HepG2 (cell line): ENCODE data around the gene PCED1B. TPM values are rescaled to one million over a fixed set of nuclear protein-coding genes. Genes with fewer than 3 reads are reported as not detected.

Source experiments
- ATAC-seq: fragments of 200-7000 bp; cut with Tn5 transposase; 3 replicates; pipeline ENCODE4 v1.9.1; 2020; ENCODE audit warnings: mild to moderate bottlenecking, moderate library complexity
- BruUV-seq: library from RNA; stranded (reverse); fragments of 400-500 nt; replicated peaks from 2 replicates; lab custom pipeline; 2021; lab: Mats Ljungman, UMichigan
- CTCF ChIA-PET: fragments of 300-600 bp; formaldehyde crosslinking; extraction: SDS; loops from one replicate; lab custom pipeline; 2021; ENCODE audit warnings: low total read pairs, inconsistent platforms, low intra/inter-chr PET ratio; lab: Yijun Ruan, JAX
- POLR2A ChIA-PET: fragments of 350-600 bp; sonication (Branson Sonifier 250); formaldehyde crosslinking; loops from one replicate; lab custom pipeline; 2020; ENCODE audit warnings: antibody characterized with exemption, inconsistent platforms; lab: Yijun Ruan, JAX
- DNase-seq: peaks from one replicate; pipeline ENCODE4 v3.0.0-alpha.2; 2015; ENCODE audit warnings: low spot score
- FAIRE-seq: peaks from 3 replicates; lab custom pipeline; 2011; peaks lifted over from hg19 to GRCh38; lab: Jason Lieb, UNC
- H2AFZ ChIP-seq: one replicate; pipeline ENCODE4 v1.6.1; 2011; ENCODE audit warnings: low read length, inconsistent platforms
- H3K27ac ChIP-seq: fragments of 300-600 bp; 3 replicates; pipeline ENCODE4 v1.8.0; 2011; ENCODE audit warnings: mixed run types, mild to moderate bottlenecking, mixed read lengths, low read length, inconsistent platforms; ENCODE audit not compliant: insufficient read depth; ENCODE audit errors: extremely low read length
- H3K27me3 ChIP-seq, 2 experiments: fragments of 200-600 bp in 1 of 2; 2 replicates in 1 of 2; 3 replicates in 1 of 2; pipeline versions ENCODE4 v1.6.0 to v1.8.0; 2011; ENCODE audit warnings: low read length in 2 of 2, mild to moderate bottlenecking in 2 of 2, moderate library complexity in 2 of 2, inconsistent platforms in 1 of 2; ENCODE audit not compliant: insufficient read depth in 2 of 2, control insufficient read depth in 1 of 2
- H3K36me3 ChIP-seq, 2 experiments: fragments of 200-600 bp in 1 of 2; replicated peaks in 1 of 2; 2 replicates in 1 of 2; 3 replicates in 1 of 2; pipeline versions ENCODE4 v1.5.1 to v1.8.0; 2011; ENCODE audit warnings: low read length in 2 of 2, inconsistent platforms in 1 of 2; ENCODE audit not compliant: insufficient read depth in 2 of 2, control insufficient read depth in 1 of 2
- H3K4me1 ChIP-seq: 2 replicates; pipeline ENCODE4 v1.5.1; 2012; ENCODE audit warnings: low read length, inconsistent platforms; ENCODE audit not compliant: insufficient read depth
- H3K4me2 ChIP-seq: 2 replicates; pipeline ENCODE4 v1.6.0; 2011; ENCODE audit warnings: low read depth, low read length, inconsistent platforms
- H3K4me3 ChIP-seq, 3 experiments: fragments of 200-600 bp in 1 of 3; sonication (generic), shearing (Covaris generic) in 1 of 3; replicated peaks in 1 of 3; 2 replicates each; pipeline ENCODE4 v1.5.1; 2011 to 2016; ENCODE audit warnings: low read length in 3 of 3, inconsistent platforms in 2 of 3, low read depth in 2 of 3, mild to moderate bottlenecking in 2 of 3, control low read depth in 1 of 3, mixed read lengths in 1 of 3; ENCODE audit not compliant: insufficient read depth in 1 of 3
- H3K79me2 ChIP-seq: one replicate; pipeline ENCODE4 v1.6.1; 2011; ENCODE audit warnings: low read length, inconsistent platforms; ENCODE audit not compliant: insufficient read depth
- H3K9ac ChIP-seq: 2 replicates; pipeline ENCODE4 v1.6.0; 2011; ENCODE audit warnings: mild to moderate bottlenecking, low read depth, low read length, inconsistent platforms; ENCODE audit not compliant: insufficient read depth
- H3K9me3 ChIP-seq: 2 replicates; pipeline ENCODE4 v1.5.1; 2012; ENCODE audit warnings: mild to moderate bottlenecking, low read length
- H4K20me1 ChIP-seq: 2 replicates; pipeline ENCODE4 v1.6.0; 2011; ENCODE audit warnings: inconsistent platforms, mild to moderate bottlenecking, low read length, moderate library complexity; ENCODE audit not compliant: insufficient read depth
- CENPT ChIP-seq: sonication (generic); formaldehyde crosslinking; IDR thresholded peaks from 2 replicates; pipeline ENCODE4 v1.8.0; 2022; ENCODE audit warnings: low read depth, mild to moderate bottlenecking, moderate library complexity, missing genetic modification reagents
- EED ChIP-seq: sonication (generic); formaldehyde crosslinking; IDR thresholded peaks from 2 replicates; pipeline ENCODE4 v1.5.0; 2020; ENCODE audit warnings: mild to moderate bottlenecking, missing genetic modification reagents
- FOSL2 ChIP-seq: sonication (generic); formaldehyde crosslinking; IDR thresholded peaks from 2 replicates; pipeline ENCODE4 v1.4.0; 2020; ENCODE audit warnings: missing genetic modification reagents
- GFI1 ChIP-seq: sonication (generic); formaldehyde crosslinking; IDR thresholded peaks from 2 replicates; pipeline ENCODE4 v1.5.0; 2020; ENCODE audit warnings: missing genetic modification reagents, mild to moderate bottlenecking, borderline replicate concordance
- GPBP1L1 ChIP-seq: sonication (generic); formaldehyde crosslinking; IDR thresholded peaks from 2 replicates; pipeline ENCODE4 v1.5.0; 2020; ENCODE audit warnings: mild to moderate bottlenecking, missing genetic modification reagents
- HNRNPH1 ChIP-seq: fragments of 200-400 bp; formaldehyde crosslinking; optimal IDR thresholded peaks from 2 replicates; pipeline ENCODE3; 2017; ENCODE audit warnings: mild to moderate bottlenecking, low read depth, low read length
- KDM5A ChIP-seq: fragments of 200-600 bp; sonication (generic); IDR thresholded peaks from 2 replicates; pipeline ENCODE4 v1.7.0; 2018; ENCODE audit warnings: antibody characterized with exemption, mild to moderate bottlenecking, low read length, borderline replicate concordance
- MED1 ChIP-seq: sonication (generic); formaldehyde crosslinking; IDR thresholded peaks from 2 replicates; pipeline ENCODE4 v1.4.0; 2020; ENCODE audit warnings: missing genetic modification reagents
- MED8 ChIP-seq: sonication (generic); formaldehyde crosslinking; IDR thresholded peaks from 2 replicates; pipeline ENCODE4 v1.8.1; 2023; ENCODE audit warnings: mild to moderate bottlenecking, missing genetic modification reagents; ENCODE audit not compliant: insufficient replicate concordance
- NCOA1 ChIP-seq: sonication (generic); formaldehyde crosslinking; IDR thresholded peaks from 2 replicates; pipeline ENCODE4 v1.9.0; 2021; ENCODE audit warnings: missing genetic modification reagents
- NFE2L2 ChIP-seq: fragments of 150-350 bp; IDR thresholded peaks from 2 replicates; pipeline ENCODE4 v1.6.1; 2014; ENCODE audit warnings: low read length
- NFKB2 ChIP-seq: sonication (generic); formaldehyde crosslinking; IDR thresholded peaks from 2 replicates; pipeline ENCODE4 v1.4.0; 2020; ENCODE audit warnings: missing genetic modification reagents, borderline replicate concordance
- NR2F2 ChIP-seq: IDR thresholded peaks from 2 replicates; pipeline ENCODE4 v1.6.1; 2012; ENCODE audit warnings: low read depth, inconsistent platforms, borderline replicate concordance
- RBM39 ChIP-seq: fragments of 200-400 bp; formaldehyde crosslinking; IDR thresholded peaks from one replicate; pipeline ENCODE4 v1.6.1; 2018; ENCODE audit warnings: antibody characterized with exemption, mild to moderate bottlenecking, low read depth, low read length; ENCODE audit not compliant: poor library complexity, severe bottlenecking
- SNRNP70 ChIP-seq: fragments of 200-400 bp; formaldehyde crosslinking; IDR thresholded peaks from 2 replicates; pipeline ENCODE4 v1.6.1; 2017; ENCODE audit warnings: mild to moderate bottlenecking, low read depth, low read length, moderate library complexity
- TGIF2 ChIP-seq: IDR thresholded peaks from 2 replicates; pipeline ENCODE4 v1.6.1; 2016; ENCODE audit warnings: control low read depth, missing compliant biosample characterization
- ZFP41 ChIP-seq: sonication (generic); formaldehyde crosslinking; IDR thresholded peaks from 2 replicates; pipeline ENCODE4 v1.4.0; 2020; ENCODE audit warnings: mild to moderate bottlenecking, missing genetic modification reagents, borderline replicate concordance
- ZNF251 ChIP-seq: sonication (generic); formaldehyde crosslinking; IDR thresholded peaks from 2 replicates; pipeline ENCODE4 v1.9.0; 2021; ENCODE audit warnings: mild to moderate bottlenecking, missing genetic modification reagents
- ZNF296 ChIP-seq: sonication (generic); formaldehyde crosslinking; conservative IDR thresholded peaks from 2 replicates; pipeline ENCODE4 v1.5.0; 2020; ENCODE audit warnings: mild to moderate bottlenecking, missing genetic modification reagents
- ZNF446 ChIP-seq: sonication (generic); formaldehyde crosslinking; IDR thresholded peaks from 2 replicates; pipeline ENCODE4 v1.5.0; 2020; ENCODE audit warnings: mild to moderate bottlenecking, missing genetic modification reagents
- ZNF513 ChIP-seq: sonication (generic); formaldehyde crosslinking; conservative IDR thresholded peaks from 2 replicates; pipeline ENCODE4 v1.5.0; 2020; ENCODE audit warnings: missing genetic modification reagents
- ZNF543 ChIP-seq: sonication (generic); formaldehyde crosslinking; IDR thresholded peaks from 2 replicates; pipeline ENCODE4 v1.4.0; 2020; ENCODE audit warnings: mild to moderate bottlenecking, missing genetic modification reagents
- WGBS: methylation state at CpG from one replicate; pipeline ENCODE4 v1.1.6; 2017; ENCODE audit warnings: low lambda C conversion rate; 5-methylcytosine and 5-hydroxymethylcytosine counted together
- in situ Hi-C: cut with HindIII; loops from 2 replicates; pipeline ENCODE4 v1.10.0; 2017; ENCODE audit warnings: low pct_unique_long_range_greater_than_20kb; ENCODE audit not compliant: extremely low pct_ligation_motif_present
- intact Hi-C: fragments of 100-400 bp; cut with micrococcal nuclease; formaldehyde crosslinking; loops from one replicate; pipeline ENCODE4 v1.10.0; 2022; ENCODE audit not compliant: unreplicated experiment
- polyA plus RNA-seq, 8 experiments: library from polyadenylated mRNA; depleted of rRNA in 3 of 8; stranded (reverse) in 7 of 8; unstranded in 1 of 8; fragments of >200 nt; fragmentation: Illumina TruSeq in 4 of 8; extraction: Trizol in 4 of 8; gene quantifications; 2 replicates each; pipeline versions ENCODE4 v1.2.1 to v1.2.3, GENCODE V29; 2011 to 2016; ENCODE audit warnings: low read depth in 4 of 8, missing spikeins in 1 of 8, mixed read lengths in 1 of 8; ENCODE audit not compliant: insufficient read depth in 1 of 8
- total RNA-seq, 5 experiments: library from RNA; depleted of rRNA; stranded (reverse); fragments of >200 nt; fragmentation: Illumina TruSeq; extraction: Trizol; gene quantifications; 2 replicates each; pipeline ENCODE4 v1.2.3, GENCODE V29; 2016; ENCODE audit warnings: low read depth in 1 of 5

PCED1B gene
- total and polyA plus RNA-seq, 2 of the 13 experiments (the other 11 are each of a cell fraction or from before 2014, with no cell fraction given) = 0.11 to 0.37 TPM

GRCh38 chr12:47267571-47267970 lies 188.2 kb downstream of the PCED1B start (continued):
- TF ChIP-seq RBM39 (no peak), ZNF513 (CRISPR knock-in tag) (no peak), KDM5A (no peak), ZNF543 (CRISPR knock-in tag) (no peak), ZNF446 (no peak)
- TF ChIP-seq, all 625 proteins: peak for 0

GRCh38 chr12:47268501-47269454 lies 189.4 kb downstream of the PCED1B start:
- Histone ChIP-seq H3K9ac (no peak overlapping the region), H3K4me3 (no peak overlapping the region), H3K9me3 (no peaks in the 10 kb centered on the region), H4K20me1 (no peaks in the 10 kb centered on the region), H3K4me1 (no peaks in the 10 kb centered on the region), H3K4me2 (no peak overlapping the region), H3K27me3 (peaks cover 0 to 1% of the 10 kb centered on the region in 2 experiments; a peak in 2 of 5 replicates), H3K36me3 (no peaks in the 10 kb centered on the region), H2AFZ (no peak overlapping the region), H3K79me2 (no peaks in the 10 kb centered on the region), H3K27ac (no peak overlapping the region)
- in situ Hi-C loops = no loop called here
- no TSS peak for BruUV-seq
- no peak for ATAC-seq
- no peak for DNase-seq
- intact Hi-C loops = no loop called here
- CTCF ChIA-PET = no interaction called here
- no peak for FAIRE-seq
- POLR2A ChIA-PET = no interaction called here
- WGBS = 54% methylated on average over 13 of the region's 13 CpGs
- TF ChIP-seq ZFP41 (CRISPR knock-in tag) = no peak
- no peak for TF ChIP-seq ZNF251 (CRISPR knock-in tag)
- no peak for TF ChIP-seq ZNF296 (CRISPR knock-in tag)
- no peak for TF ChIP-seq NFKB2
- TF ChIP-seq NCOA1 (CRISPR knock-in tag) = no peak
- TF ChIP-seq HNRNPH1 = no peak
- TF ChIP-seq MED8 (CRISPR knock-in tag) = no peak
- no peak for TF ChIP-seq FOSL2 (CRISPR knock-in tag)
- TF ChIP-seq TGIF2 (CRISPR knock-in tag) = no peak
- no peak for TF ChIP-seq MED1 (CRISPR knock-in tag)
- TF ChIP-seq CENPT = no peak
- no peak for TF ChIP-seq EED (CRISPR knock-in tag)
- no peak for TF ChIP-seq NR2F2
- TF ChIP-seq NFE2L2 = no peak
- no peak for TF ChIP-seq SNRNP70
- TF ChIP-seq GPBP1L1 (CRISPR knock-in tag) = no peak
- TF ChIP-seq GFI1 (CRISPR knock-in tag) = no peak
